Type B pancreatic cell (in vitro differentiated cells): Measurements from ENCODE around the gene SKIDA1. TPM values are rescaled to one million over a fixed set of nuclear protein-coding genes. Genes with fewer than 3 reads are reported as not detected.

ENCODE experiments used
- DNase-seq: peaks from one replicate; pipeline ENCODE4 v3.0.0; 2021; ENCODE audit warnings: mixed read lengths; ENCODE audit not compliant: unreplicated experiment; ENCODE audit errors: extremely low spot score
- H3K27ac Mint-ChIP-seq: 2 replicates; pipeline ENCODE4 v1.8.0; 2021; ENCODE audit warnings: mild to moderate bottlenecking, mixed read lengths
- H3K27me3 Mint-ChIP-seq: 2 replicates; pipeline ENCODE4 v1.8.0; 2021; ENCODE audit warnings: mixed read lengths
- H3K36me3 Mint-ChIP-seq: 2 replicates; pipeline ENCODE4 v1.8.0; 2021; ENCODE audit warnings: mixed read lengths
- H3K4me1 Mint-ChIP-seq: one replicate; pipeline ENCODE4 v1.8.0; 2021; ENCODE audit warnings: mixed read lengths; ENCODE audit not compliant: unreplicated experiment
- H3K4me3 Mint-ChIP-seq: 2 replicates; pipeline ENCODE4 v1.8.0; 2021; ENCODE audit warnings: mild to moderate bottlenecking, mixed read lengths
- H3K9me3 Mint-ChIP-seq: 2 replicates; pipeline ENCODE4 v1.8.0; 2021; ENCODE audit warnings: mixed read lengths
- total RNA-seq: library from RNA; stranded (reverse); gene quantifications from 2 replicates; pipeline ENCODE4 v1.2.1, GENCODE V29; 2021; ENCODE audit warnings: low replicate concordance
- TF ChIP-seq, protein P1 (sequence below): fragments of 200-600 bp; sonication (generic); conservative IDR thresholded peaks from 2 replicates; pipeline ENCODE4 v1.5.0; 2021; ENCODE audit warnings: antibody characterized with exemption, mild to moderate bottlenecking

SKIDA1 gene
- total RNA-seq, 1 donor from 2014 or later, result 24.3 TPM

GRCh38 chr10:21495002-21495751 lies 30.3 kb downstream of the SKIDA1 start:
- Mint-ChIP-seq H3K4me1 (peaks cover 20% of the 10 kb centered on the region), H3K27me3 (peaks cover 7% of the 10 kb centered on the region), H3K4me3 (peak overlapping the region; percentile 93), H3K36me3 (no peaks in the 10 kb centered on the region), H3K27ac (peak overlapping the region; percentile 95), H3K9me3 (no peaks in the 10 kb centered on the region)
- TF ChIP-seq, protein P1, sequence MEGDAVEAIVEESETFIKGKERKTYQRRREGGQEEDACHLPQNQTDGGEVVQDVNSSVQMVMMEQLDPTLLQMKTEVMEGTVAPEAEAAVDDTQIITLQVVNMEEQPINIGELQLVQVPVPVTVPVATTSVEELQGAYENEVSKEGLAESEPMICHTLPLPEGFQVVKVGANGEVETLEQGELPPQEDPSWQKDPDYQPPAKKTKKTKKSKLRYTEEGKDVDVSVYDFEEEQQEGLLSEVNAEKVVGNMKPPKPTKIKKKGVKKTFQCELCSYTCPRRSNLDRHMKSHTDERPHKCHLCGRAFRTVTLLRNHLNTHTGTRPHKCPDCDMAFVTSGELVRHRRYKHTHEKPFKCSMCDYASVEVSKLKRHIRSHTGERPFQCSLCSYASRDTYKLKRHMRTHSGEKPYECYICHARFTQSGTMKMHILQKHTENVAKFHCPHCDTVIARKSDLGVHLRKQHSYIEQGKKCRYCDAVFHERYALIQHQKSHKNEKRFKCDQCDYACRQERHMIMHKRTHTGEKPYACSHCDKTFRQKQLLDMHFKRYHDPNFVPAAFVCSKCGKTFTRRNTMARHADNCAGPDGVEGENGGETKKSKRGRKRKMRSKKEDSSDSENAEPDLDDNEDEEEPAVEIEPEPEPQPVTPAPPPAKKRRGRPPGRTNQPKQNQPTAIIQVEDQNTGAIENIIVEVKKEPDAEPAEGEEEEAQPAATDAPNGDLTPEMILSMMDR, result no peak
- no peak for DNase-seq

GRCh38 chr10:21494191-21495001 lies 31.1 kb downstream of the SKIDA1 start:
- Mint-ChIP-seq H3K36me3 (no peaks in the 10 kb centered on the region), H3K9me3 (no peaks in the 10 kb centered on the region), H3K27me3 (peaks cover 6% of the 10 kb centered on the region), H3K4me1 (peaks cover 21% of the 10 kb centered on the region), H3K27ac (peak overlapping the region; percentile 73), H3K4me3 (peak overlapping the region; percentile 93)
- TF ChIP-seq, protein P1, result peak; percentile 15
- peak; percentile 72 for DNase-seq

DNA sequence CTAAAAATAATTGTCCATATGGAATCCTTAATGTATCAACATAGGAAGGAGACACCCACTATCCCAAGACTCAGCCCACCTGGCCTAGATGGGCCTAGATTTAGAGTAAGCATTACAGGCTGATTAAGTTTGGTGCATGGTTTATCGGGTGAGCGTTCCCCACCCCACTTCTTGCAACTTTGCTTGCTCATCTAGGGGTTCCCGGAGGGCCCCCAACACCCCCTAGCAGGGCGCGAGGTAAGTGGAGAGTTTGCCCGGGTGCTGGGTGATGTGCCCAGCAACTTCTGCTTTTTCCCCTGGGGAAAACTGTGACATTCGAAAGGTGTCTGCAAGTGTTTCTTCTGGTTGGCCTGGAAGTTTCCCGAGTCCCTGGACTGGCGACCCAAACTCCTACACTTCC lies 31.7 kb downstream of the SKIDA1 start:
- TF ChIP-seq, protein P1, result no peak
- no peak for DNase-seq
- H3K9me3 Mint-ChIP-seq, result no peaks in the 10 kb centered on the region
- peak overlapping the region; percentile 82 for H3K4me3 Mint-ChIP-seq
- peak overlapping the region; percentile 73 for H3K27ac Mint-ChIP-seq
- no peaks in the 10 kb centered on the region for H3K27me3 Mint-ChIP-seq
- no peaks in the 10 kb centered on the region for H3K36me3 Mint-ChIP-seq
- peaks cover 19% of the 10 kb centered on the region for H3K4me1 Mint-ChIP-seq

DNA sequence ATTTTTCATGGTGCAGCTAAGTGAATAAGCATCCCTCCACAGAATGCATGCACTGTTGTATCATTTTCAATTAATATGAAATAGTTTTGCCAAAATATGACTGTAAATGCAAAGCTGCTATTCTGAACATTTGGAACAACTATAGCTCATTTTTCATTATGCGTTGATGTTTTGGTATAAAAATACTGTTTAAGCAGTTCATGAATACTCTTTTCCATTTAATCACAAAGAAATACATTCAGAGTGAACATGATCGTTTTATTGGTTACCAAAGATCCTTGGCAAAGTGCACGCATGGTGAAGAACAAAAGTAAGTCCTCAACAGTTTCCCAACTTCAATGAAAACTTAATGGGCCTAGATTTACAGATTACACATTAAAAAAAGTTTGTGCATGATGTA lies 33.1 kb downstream of the SKIDA1 start:
- Mint-ChIP-seq H3K27me3 (no peaks in the 10 kb centered on the region), H3K36me3 (no peaks in the 10 kb centered on the region), H3K27ac (no peak overlapping the region), H3K4me1 (peaks cover 14% of the 10 kb centered on the region), H3K9me3 (no peaks in the 10 kb centered on the region), H3K4me3 (peak overlapping the region; percentile 27)
- TF ChIP-seq, protein P1, result no peak
- DNase-seq, result no peak

DNA sequence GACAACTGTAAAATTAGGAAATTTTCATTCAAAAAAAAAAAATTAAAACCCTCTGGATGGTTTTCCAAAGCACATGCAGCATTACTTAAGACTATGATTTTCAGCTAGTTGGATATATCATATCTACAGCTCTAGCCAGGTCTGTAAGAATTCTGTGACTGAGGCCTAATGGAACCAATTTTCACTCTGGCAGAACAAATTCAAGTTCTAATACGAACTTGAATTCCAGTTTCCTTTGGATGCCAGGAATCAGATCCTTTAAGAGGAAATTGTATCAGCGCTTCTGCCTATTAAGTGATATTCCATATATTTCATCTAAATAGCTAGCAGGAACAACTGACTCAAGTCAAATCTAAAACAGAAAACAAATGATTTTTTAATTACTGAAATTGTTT lies 34.8 kb downstream of the SKIDA1 start:
- H3K27me3 Mint-ChIP-seq, result no peaks in the 10 kb centered on the region
- no peak overlapping the region for H3K27ac Mint-ChIP-seq
- no peaks in the 10 kb centered on the region for H3K9me3 Mint-ChIP-seq
- no peak for DNase-seq
- no peak overlapping the region for H3K4me3 Mint-ChIP-seq
- peaks cover 13% of the 10 kb centered on the region for H3K4me1 Mint-ChIP-seq
- no peaks in the 10 kb centered on the region for H3K36me3 Mint-ChIP-seq
- TF ChIP-seq, protein P1, result no peak
